Osteoblast (primary cell): ENCODE measurements around the gene ADCY1. TPM values are rescaled to one million over a fixed set of nuclear protein-coding genes. Genes with fewer than 3 reads are reported as not detected.

Experiments
- DNase-seq: peaks from one replicate; pipeline ENCODE4 v3.0.0; 2011; ENCODE audit warnings: low spot score, mixed read lengths; ENCODE audit not compliant: insufficient read length; ENCODE audit errors: missing footprints
- H2AFZ ChIP-seq: 2 replicates; pipeline ENCODE4 v1.6.0; 2011; ENCODE audit warnings: mild to moderate bottlenecking, low read length
- H3K27ac ChIP-seq: 2 replicates; pipeline ENCODE4 v1.5.1; 2011; ENCODE audit warnings: mild to moderate bottlenecking, low read depth, low read length, moderate library complexity
- H3K27me3 ChIP-seq: 2 replicates; pipeline ENCODE4 v1.6.0; 2012; ENCODE audit warnings: mild to moderate bottlenecking, control low read depth, inconsistent platforms, low read length, moderate library complexity; ENCODE audit not compliant: insufficient read depth
- H3K36me3 ChIP-seq: 2 replicates; pipeline ENCODE4 v1.5.1; 2011; ENCODE audit warnings: mild to moderate bottlenecking, low read length, control low read depth, moderate library complexity; ENCODE audit not compliant: insufficient read depth
- H3K4me1 ChIP-seq: 2 replicates; pipeline ENCODE4 v1.5.1; 2011; ENCODE audit warnings: mild to moderate bottlenecking, low read length, control low read depth, moderate library complexity; ENCODE audit not compliant: insufficient read depth
- H3K4me2 ChIP-seq: 2 replicates; pipeline ENCODE4 v1.6.0; 2011; ENCODE audit warnings: mild to moderate bottlenecking, low read length; ENCODE audit not compliant: insufficient read depth
- H3K4me3 ChIP-seq: fragments of 200-600 bp; sonication (generic); 3 replicates; pipeline ENCODE4 v1.5.1; 2012; ENCODE audit warnings: mild to moderate bottlenecking, low read length, inconsistent platforms; ENCODE audit not compliant: insufficient read depth
- H3K79me2 ChIP-seq: 2 replicates; pipeline ENCODE4 v1.6.0; 2012; ENCODE audit warnings: mild to moderate bottlenecking, low read length, control low read depth, inconsistent platforms; ENCODE audit not compliant: insufficient read depth
- H3K9me3 ChIP-seq: 2 replicates; pipeline ENCODE4 v1.5.1; 2011; ENCODE audit warnings: low read depth, low read length, control low read depth
- H4K20me1 ChIP-seq: 2 replicates; pipeline ENCODE4 v1.6.0; 2012; ENCODE audit warnings: mild to moderate bottlenecking, low read length, control low read depth; ENCODE audit not compliant: insufficient read depth
- CTCF ChIP-seq: IDR thresholded peaks from 2 replicates; pipeline ENCODE4 v1.5.1; 2011; ENCODE audit warnings: mild to moderate bottlenecking, low read depth, low read length, moderate library complexity; ENCODE audit errors: extremely low read depth
- total RNA-seq: library from RNA; depleted of rRNA; stranded (reverse); fragments of >200 nt; gene quantifications from 2 replicates; pipeline ENCODE4 v1.2.3, GENCODE V29; 2012

The ADCY1 gene
- total RNA-seq, 1 donor: 1.1 TPM

- H3K4me2 ChIP-seq: no peak overlapping the region
Measured at GRCh38 chr7:45584261-45585210, 10.4 kb downstream of the ADCY1 start.

GRCh38 chr7:45585628-45586027, 11.5 kb downstream of the ADCY1 start:
- no peak for TF ChIP-seq CTCF
- H3K27me3 ChIP-seq: no peaks in the 10 kb centered on the region
- no peak for DNase-seq
- H3K27ac ChIP-seq: no peak overlapping the region
- no peaks in the 10 kb centered on the region for H3K36me3 ChIP-seq
- H3K9me3 ChIP-seq: no peaks in the 10 kb centered on the region
- H3K4me3 ChIP-seq: no peak overlapping the region
- H3K4me2 ChIP-seq: no peak overlapping the region
- no peak overlapping the region for H2AFZ ChIP-seq
- H3K79me2 ChIP-seq: no peaks in the 10 kb centered on the region
- no peaks in the 10 kb centered on the region for H3K4me1 ChIP-seq
- no peaks in the 10 kb centered on the region for H4K20me1 ChIP-seq

More at GRCh38 chr7:45584261-45585210, 10.4 kb downstream of the ADCY1 start:
- no peaks in the 10 kb centered on the region for H3K27me3 ChIP-seq
- H4K20me1 ChIP-seq: no peaks in the 10 kb centered on the region
- H3K9me3 ChIP-seq: no peaks in the 10 kb centered on the region
- no peak overlapping the region for H3K27ac ChIP-seq
- H3K4me3 ChIP-seq: no peak overlapping the region
- no peaks in the 10 kb centered on the region for H3K36me3 ChIP-seq
- TF ChIP-seq CTCF: no peak
- DNase-seq: no peak
- no peak overlapping the region for H2AFZ ChIP-seq
- no peaks in the 10 kb centered on the region for H3K79me2 ChIP-seq
- H3K4me1 ChIP-seq: no peaks in the 10 kb centered on the region

GRCh38 chr7:45586542-45587520, 12.7 kb downstream of the ADCY1 start:
- Histone ChIP-seq H3K9me3 (no peaks in the 10 kb centered on the region), H3K27me3 (no peaks in the 10 kb centered on the region), H2AFZ (no peak overlapping the region), H3K4me1 (no peaks in the 10 kb centered on the region), H3K79me2 (no peaks in the 10 kb centered on the region), H3K4me2 (no peak overlapping the region), H3K36me3 (no peaks in the 10 kb centered on the region), H3K27ac (no peak overlapping the region), H3K4me3 (no peak overlapping the region), H4K20me1 (no peaks in the 10 kb centered on the region)
- no peak for DNase-seq
- no peak for TF ChIP-seq CTCF
